HG03060 (cell line): ENCODE data around the gene BID.
A peak's percentile ranks its signal among the peaks of the same experiment; 100 is the strongest.
"Not testable (repeated sequence)": the region's sequence is repeated elsewhere in the genome, so short reads cannot be mapped to it uniquely, and the experiment has no call there.

Experiments used
- ATAC-seq: cut with Tn5 transposase; IDR thresholded peaks from one replicate; pipeline ENCODE4 v1.9.1; 2021; ENCODE audit warnings: low read depth, moderate number of reproducible peaks; ENCODE audit not compliant: unreplicated experiment

The BID gene

GRCh38 chr22:17772249-17772957 is 1.9 kb downstream of the BID start:
- ATAC-seq: no peak

DNA sequence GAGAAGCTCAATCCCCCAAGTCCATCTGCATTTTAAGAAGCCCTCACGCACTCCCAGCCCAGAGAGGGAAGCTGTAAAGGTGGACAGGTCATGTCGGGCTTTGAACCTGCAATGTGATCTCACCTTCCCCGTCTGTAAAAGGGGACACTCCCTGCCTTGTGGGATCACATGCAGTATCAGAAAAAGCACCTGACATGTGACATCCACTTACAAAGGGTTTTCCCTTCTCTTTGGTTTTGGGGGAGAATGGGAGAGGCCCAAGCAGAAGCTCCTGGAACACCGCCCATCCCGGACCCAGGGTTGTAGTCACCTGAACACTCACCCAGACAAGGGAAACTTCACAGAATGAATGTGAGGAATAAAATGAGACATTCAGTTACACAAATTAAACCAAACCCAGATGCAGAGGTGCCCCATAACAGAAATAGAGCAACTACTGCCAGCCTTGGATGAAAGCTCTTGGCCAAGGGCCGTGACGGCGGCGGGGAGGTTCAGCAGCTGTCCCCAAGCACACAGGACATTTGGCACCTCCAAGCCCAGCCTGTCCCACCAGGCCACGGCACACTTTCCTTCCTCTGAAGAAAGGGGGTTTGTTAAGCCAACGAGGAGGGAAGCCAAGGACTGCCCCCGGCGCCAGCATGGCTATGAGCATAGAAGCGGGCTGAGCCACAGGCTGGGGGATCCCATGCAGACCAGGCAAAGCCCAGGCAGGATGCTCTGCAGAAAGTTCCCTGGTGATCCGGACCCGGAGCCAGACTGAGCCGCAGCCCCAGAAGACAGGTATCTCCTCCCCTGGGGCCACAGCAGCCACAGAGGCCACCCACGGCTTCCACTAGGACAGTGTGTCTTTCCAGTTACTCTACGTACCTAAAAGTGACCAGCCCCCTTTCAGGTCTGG is 3.8 kb downstream of the BID start:
- no peak for ATAC-seq

DNA sequence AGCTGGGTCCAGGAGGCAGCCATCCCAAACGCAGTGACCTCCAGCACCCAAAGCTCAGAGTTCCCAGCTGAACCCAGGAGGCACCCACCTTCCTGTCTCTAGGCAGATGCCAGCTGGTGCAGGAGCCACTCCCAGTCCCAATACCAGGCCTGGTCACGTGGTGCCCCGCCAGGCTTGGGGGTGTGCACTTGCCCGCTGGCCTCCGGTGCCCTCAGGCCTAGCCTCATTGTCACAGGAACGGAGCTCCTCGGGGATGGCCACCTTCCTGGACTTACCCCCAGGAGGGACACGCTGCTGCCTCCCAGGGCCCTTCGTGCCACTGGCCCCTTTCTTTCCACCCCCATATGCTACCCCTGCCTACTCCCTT is 4.6 kb downstream of the BID start:
- no peak for ATAC-seq

DNA sequence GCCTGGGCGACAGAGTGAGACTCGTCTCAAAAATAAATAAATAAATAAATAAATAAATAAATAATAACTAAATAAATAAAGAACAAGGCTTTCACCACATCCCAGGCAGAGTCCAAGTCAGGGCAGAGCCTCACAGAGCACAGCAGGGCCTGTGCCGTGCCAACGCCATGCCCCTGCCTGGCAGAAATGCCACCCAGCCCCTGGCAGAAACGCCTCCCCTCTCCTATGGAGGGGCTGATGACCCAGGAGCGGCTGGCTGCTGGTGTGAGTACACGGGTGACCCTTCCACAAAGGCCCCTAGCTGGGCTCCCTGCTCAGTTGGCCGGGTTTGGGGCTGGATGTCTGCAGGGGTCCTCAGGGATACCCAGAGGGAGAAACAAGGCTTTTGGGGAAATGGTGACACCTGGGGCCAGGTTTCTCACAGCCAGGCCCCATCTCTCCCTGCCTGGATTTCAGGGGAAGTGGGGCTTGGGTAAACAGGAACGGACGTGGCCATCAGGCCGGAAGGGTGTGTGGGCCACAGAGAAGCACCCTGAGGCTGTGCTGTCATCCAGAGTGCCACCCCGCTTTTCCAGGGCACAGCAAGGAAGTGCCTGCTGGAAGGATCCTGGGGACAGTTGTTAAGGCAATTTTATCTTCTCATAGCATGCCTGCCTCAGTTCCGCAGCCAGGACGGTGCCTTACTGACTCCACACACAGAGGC is 5.1 kb downstream of the BID start:
- ATAC-seq: no peak

- peak; percentile 70 for ATAC-seq
Measured at GRCh38 chr22:17767233-17768065, 6.8 kb downstream of the BID start.

DNA sequence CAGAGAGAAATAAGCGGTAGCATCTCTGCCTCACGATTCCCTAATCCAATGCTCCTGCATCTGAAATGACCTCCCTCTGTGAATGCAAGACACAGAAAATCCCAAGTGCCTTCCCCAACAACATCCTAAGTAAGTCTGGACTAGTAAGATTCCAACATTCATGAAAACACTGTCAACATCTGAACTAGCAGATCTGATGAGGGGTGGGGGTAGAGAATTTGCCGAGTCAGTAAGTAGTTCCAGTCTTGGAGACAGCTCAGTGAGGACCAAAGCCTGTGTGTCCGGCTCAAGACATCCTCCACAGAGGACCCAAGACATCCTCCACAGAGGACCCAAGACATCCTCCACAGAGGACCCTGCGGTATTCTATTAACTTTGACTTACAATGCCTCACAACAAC is 9.4 kb downstream of the BID start:
- not testable (repeated sequence) for ATAC-seq

GRCh38 chr22:17764036-17764435 is 10.2 kb downstream of the BID start:
- no peak for ATAC-seq

DNA sequence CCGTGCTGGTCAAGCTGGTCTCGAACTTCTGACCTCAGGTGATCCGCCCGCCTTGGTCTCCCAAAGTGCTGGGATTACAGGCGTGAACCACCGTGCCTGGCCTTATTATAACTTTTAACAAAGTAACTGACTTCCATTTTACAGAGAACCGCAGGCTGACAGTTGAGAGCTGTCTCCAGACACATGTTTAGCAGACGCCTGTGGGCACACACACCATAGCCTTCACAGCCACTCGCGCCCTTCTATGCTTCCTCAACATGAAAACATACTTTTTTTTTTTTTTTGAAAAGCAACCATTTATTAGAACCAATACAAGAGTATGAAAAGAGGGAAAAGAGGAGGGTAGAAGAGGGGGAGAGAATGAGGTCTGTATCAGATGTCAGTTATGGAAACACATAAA is 10.8 kb downstream of the BID start:
- not testable (repeated sequence) for ATAC-seq

DNA sequence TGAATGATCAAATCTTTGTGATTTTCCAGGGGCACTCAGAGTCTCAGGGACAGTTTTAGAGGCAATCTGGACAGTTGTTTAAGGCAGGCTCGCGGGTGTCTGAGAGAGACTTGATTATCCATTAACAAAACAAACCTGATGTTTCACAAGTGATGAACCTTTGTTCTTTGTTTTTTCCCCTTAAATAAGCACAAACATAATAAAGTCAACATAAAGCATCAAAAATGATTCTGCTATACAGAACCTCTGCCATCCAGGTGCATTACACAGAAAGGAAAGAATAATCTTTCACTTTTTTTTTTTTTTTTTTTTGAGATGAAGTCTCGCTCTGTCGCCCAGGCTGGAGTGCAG is 13.2 kb downstream of the BID start:
- no peak for ATAC-seq

DNA sequence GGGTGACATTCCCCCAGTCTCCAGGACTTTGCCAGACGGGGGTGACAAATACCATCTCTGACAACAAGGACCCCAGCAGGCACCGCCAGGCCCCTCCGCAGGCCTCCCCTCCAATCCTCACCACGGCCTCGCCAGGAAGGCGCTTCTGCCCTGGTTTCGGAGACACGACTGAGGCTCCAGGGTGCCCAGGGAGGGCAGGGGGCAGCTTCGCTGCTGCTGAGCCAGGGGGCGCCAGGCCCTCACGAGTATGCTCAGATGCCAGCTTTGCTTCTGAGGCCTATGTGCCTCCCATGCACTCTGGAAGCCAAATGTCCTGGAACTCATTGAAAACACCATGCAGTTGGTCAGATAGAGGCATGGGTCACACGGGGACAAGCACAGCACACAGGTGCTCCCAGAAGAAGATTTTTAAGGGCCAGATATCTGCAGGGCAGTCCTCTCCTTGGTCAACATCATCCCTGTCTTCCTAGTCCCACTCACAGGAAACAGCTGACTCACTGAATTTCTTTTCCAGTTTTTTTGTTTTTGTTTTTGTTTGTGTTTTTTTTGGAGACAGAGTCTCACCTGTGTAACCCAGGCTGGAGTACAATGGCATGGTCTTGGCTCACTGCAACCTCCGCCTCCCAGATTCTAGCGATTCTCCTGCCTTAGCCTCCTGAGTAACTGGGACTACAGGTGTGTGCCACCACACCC is 19.9 kb downstream of the BID start:
- ATAC-seq: no peak

- no peak for ATAC-seq
Measured at GRCh38 chr22:17753401-17753989, 20.8 kb downstream of the BID start.

DNA sequence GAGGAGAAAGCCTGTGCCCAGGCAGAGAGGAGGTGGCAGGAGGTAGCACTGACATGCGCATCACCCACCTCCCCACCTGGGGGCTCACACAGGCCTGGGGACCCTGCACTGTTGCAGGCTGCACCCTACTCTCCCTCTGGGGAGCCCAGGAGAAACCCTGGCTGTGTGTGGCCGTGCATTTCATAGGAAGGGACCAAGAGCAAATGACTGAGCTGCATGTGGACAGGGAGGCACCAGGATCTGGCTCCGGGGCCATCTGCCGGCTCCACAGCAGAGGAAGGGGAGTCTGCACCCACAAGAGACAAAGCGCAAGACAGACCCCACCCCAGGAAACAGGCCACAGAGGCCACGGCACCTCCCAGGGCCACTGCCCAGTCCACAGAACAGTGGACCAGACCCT is 22.7 kb downstream of the BID start:
- ATAC-seq: no peak

DNA sequence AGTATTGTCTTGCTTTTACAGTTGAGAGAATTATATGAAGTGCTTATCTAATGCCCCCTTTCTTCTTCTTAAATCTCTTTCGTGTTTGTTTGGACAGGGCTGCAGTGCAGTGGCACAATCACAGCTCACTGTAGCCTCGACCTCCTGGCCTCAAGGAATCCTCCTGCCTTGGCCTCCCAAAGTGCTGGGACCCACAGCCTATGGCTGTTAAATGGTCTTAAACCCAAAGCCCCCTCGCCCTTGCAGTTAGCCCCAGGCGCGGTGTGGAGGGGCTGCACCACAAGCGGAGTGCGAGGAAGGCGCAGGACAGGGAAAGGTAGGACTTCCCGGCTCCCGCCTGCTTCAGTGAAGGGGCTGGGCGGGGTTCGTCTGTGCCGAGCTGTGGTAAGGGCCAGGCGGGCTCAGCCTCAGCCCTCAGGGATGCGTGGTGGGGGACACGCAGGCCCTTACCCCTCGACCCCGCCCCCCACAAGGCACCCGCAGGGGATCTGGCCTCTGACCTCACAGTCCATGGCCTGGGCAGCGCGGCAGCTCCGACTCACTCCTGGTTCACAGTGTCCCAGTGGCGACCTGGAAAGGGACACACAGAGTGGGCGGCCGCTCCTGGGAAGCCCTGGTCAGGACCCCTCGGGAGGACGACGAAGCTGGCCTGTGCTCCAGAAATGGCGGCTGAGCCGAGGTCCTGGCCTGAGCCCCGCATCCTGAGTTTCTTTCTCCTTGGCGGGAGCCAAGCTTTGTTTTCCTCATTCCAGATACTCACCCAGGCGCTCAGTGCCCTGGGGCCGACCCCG is 24.5 kb downstream of the BID start:
- ATAC-seq: no peak

GRCh38 chr22:17748555-17749353 is 25.5 kb downstream of the BID start:
- no peak for ATAC-seq

- ATAC-seq: no peak
Measured at GRCh38 chr22:17746916-17747315, 27.4 kb downstream of the BID start.

DNA sequence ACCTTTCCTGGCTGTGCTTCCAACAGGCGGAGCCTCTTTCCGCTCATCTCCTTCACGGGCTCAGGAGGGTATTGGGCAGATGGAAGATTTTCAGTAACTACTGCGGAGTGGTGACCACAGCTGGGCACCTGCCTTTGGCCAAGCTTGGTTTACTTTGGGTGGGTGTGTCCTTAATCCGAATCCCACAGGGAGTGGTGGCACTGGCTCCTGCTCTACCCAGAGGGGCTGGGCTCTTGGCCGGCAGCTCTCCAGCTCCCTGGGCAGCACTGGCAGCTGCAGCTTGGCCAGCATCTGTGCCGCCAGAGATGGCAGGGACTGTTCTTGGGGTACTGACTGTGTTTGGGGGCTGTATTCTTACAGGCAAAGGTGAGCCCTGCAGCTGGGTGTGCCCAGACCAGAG is 29.8 kb downstream of the BID start:
- ATAC-seq: no peak

GRCh38 chr22:17743661-17744411 is 30.4 kb downstream of the BID start:
- no peak for ATAC-seq
